Transverse colon (tissue), 3 donors: ENCODE data around the gene ZNF2.

ENCODE experiments used
- POLR2A ChIP-seq: fragments of 450-650 bp; IDR thresholded peaks from one replicate; pipeline ENCODE4 v1.6.1; 2016; ENCODE audit warnings: antibody characterized with exemption, mild to moderate bottlenecking, moderate library complexity
- TF ChIP-seq, protein P1 (sequence below), 5 experiments: fragments of 200-600 bp in 3 of 5; fragments of 450-650 bp in 2 of 5; sonication (generic) in 3 of 5; IDR thresholded peaks; 1 replicate in 2 of 5; 2 replicates in 3 of 5; pipeline ENCODE4 v1.5.1; 2016 to 2017; ENCODE audit warnings: antibody characterized with exemption in 5 of 5, inconsistent platforms in 3 of 5, mild to moderate bottlenecking in 2 of 5, moderate library complexity in 1 of 5

DNA sequence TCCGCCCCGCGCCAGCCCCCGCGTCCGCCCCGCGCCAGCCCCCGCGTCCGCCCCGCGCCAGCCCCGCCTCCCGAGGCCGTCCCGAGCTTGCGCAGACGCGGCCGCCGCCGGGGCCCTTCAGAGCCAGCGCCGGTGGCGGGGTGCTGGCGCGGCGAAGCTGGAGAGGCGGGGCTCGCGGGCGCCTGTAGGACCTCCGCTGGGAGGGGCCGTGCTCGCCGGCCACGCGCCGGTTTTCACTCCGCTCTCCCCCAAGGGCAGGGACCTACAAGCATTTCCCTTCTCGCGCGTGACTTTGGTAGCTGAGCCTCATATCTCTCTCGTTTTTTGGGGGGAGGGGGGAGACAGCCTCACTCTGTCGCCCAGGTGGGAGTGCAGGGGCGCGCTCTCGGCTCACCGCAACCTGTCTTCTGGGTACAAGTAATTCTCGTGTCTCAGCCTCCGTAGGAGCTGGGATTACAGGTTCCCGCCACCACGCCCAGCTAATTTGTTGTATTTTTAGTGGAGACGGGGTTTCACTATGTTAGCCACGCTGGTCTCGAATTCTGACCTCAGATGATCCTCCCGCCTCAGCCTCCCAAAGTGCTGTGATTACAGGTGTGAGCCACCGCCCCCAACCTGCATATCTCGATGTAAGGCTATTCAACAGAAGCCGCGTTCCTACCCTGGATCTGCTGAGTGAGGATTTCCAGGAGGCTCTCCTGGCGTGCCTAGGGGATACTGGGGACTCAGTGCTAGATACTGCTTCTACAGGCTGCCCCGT lies 5.7 kb upstream of the ZNF2 start, which contains the start of gene ZNF514:
- no peak for TF ChIP-seq POLR2A
- TF ChIP-seq, protein P1, sequence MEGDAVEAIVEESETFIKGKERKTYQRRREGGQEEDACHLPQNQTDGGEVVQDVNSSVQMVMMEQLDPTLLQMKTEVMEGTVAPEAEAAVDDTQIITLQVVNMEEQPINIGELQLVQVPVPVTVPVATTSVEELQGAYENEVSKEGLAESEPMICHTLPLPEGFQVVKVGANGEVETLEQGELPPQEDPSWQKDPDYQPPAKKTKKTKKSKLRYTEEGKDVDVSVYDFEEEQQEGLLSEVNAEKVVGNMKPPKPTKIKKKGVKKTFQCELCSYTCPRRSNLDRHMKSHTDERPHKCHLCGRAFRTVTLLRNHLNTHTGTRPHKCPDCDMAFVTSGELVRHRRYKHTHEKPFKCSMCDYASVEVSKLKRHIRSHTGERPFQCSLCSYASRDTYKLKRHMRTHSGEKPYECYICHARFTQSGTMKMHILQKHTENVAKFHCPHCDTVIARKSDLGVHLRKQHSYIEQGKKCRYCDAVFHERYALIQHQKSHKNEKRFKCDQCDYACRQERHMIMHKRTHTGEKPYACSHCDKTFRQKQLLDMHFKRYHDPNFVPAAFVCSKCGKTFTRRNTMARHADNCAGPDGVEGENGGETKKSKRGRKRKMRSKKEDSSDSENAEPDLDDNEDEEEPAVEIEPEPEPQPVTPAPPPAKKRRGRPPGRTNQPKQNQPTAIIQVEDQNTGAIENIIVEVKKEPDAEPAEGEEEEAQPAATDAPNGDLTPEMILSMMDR (IDR thresholded peaks at IDR 0.05): no peak
